Germinal center (tissue), 1 donor: ENCODE measurements around the gene RASAL1.

Experiments
- DNase-seq: peaks from one replicate; pipeline ENCODE4 v3.0.0; 2012; ENCODE audit warnings: mixed read lengths, low spot score

The RASAL1 gene

DNA sequence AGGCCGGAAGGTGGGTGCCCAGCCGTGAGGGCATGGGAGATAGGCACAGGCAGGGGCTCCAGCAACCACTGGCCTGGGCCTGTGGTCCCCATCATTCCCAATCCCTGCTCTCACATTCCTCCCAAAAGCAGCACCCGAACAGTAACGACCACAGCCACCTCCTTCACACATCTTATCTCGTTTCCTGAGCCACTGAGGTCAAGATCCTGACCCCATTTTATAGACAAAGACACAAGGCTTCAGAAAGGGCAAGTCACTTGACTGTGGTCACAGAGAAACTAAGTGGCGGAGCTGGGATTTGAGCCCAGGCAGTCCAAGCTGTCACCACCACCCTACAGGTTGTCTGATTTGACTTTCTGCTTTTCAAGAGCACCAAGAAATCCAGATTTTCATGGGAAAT lies 40.2 kb downstream of the RASAL1 start:
- no peak for DNase-seq

DNA sequence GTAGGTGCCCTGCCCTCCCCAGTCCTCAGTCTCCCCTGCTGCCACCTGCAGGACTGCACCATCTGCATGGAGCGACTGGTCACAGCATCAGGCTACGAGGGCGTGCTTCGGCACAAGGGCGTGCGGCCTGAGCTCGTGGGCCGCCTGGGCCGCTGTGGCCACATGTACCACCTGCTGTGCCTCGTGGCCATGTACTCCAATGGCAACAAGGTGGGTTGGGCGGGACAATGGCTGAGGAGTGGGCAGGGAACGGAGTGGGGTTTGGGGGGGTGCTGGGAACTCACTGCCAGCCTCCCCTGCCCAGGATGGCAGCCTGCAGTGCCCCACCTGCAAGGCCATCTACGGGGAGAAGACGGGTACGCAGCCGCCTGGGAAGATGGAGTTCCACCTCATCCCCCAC lies 40.8 kb downstream of the RASAL1 start:
- DNase-seq = no peak

DNA sequence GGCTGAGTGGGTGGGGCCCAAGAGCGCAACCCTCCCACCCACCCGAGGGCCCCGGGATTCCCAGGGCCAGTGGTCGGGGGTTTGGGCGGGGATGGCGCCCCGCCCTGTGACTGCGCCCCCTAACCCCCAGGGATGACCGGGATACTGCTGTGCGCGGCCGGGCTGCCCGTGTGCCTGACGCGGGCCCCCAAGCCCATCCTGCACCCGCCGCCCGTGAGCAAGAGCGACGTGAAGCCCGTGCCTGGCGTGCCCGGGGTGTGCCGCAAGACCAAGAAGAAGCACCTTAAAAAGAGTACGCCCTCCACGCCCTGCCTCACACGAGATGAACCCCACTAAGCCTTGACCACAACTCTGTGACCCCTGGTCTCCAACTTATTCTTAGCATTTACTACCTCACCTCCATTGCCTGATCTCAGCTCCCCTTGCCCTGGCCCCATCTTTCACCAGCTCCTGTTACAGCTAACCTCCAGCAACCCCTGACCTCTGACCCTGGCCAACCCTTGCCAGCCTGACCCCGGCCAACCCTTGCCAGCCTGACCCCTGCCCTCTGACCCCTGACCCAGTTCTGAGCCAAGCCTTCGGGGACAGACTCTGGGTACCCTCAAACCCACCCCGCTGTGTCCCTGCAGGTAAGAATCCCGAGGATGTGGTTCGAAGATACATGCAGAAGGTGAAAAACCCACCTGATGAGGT lies 42.0 kb downstream of the RASAL1 start:
- DNase-seq = no peak

DNA sequence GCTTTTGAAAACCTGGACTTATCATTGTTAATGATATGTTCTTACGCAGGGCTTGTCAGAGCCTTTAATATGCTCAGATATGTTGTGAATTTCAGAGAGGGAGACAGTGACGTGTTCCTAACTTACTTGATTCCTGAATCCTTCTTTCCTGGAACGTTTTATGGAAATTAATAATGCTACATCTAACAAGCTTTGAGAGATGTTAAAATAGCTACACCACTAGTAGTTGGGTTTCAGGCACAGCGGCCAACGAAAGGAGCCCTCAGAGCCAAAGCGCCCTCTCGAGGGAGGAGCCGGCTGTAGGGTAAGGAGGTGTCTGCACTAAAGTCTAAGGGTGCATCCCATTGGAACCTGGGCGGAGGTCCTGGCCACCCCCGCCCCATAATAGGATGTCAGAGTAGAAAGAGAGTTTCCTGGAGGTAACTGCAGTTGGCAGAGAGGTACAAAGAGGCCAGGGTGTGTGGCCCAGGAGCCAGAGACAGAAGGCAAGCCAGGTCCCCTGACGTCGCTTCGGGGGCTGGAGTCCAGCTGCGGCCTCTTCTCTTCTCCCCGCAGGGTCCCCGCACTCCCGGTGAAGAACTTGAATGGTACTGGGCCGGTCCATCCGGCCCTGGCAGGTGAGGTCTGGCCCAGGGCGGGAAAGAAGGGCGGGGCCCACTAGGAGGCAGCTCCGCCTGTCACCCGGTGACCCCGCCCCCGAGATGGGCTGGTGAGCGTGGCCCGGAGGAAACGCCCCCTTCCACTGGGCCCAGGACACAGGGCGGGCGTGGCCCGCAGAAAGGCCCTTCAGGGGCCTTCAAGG lies 42.8 kb downstream of the RASAL1 start:
- DNase-seq = peak; percentile 75

GRCh38 chr12:113091506-113091905 lies 44.1 kb downstream of the RASAL1 start:
- DNase-seq = no peak

DNA sequence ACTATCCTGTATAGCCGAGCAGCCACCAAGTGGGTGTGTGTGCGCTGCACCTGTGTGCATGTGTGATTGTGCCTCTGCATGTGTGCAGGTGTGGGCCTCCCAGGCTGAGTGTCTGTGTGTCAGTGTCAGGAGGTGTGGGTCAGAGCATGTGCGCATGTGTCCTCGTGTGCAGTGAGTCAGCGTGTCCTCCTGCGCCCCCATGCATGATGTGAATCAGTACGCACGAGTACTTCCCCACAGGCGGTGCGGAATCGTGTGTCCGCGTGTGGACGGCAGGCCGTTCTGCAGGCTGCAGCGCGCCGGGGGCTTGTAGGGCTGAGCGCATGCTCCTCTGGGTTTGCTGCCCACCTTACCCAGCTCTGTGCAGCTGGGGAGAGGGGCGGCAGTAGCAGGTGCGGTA lies 44.8 kb downstream of the RASAL1 start:
- no peak for DNase-seq

- no peak for DNase-seq
Measured at GRCh38 chr12:113089839-113090238, 45.7 kb downstream of the RASAL1 start.

- DNase-seq = no peak
Measured at GRCh38 chr12:113088971-113089756, 46.4 kb downstream of the RASAL1 start.

- DNase-seq = no peak
Measured at GRCh38 chr12:113088037-113088436, 47.5 kb downstream of the RASAL1 start.

- DNase-seq = peak; percentile 68
Measured at GRCh38 chr12:113087193-113087592, 48.4 kb downstream of the RASAL1 start.

DNA sequence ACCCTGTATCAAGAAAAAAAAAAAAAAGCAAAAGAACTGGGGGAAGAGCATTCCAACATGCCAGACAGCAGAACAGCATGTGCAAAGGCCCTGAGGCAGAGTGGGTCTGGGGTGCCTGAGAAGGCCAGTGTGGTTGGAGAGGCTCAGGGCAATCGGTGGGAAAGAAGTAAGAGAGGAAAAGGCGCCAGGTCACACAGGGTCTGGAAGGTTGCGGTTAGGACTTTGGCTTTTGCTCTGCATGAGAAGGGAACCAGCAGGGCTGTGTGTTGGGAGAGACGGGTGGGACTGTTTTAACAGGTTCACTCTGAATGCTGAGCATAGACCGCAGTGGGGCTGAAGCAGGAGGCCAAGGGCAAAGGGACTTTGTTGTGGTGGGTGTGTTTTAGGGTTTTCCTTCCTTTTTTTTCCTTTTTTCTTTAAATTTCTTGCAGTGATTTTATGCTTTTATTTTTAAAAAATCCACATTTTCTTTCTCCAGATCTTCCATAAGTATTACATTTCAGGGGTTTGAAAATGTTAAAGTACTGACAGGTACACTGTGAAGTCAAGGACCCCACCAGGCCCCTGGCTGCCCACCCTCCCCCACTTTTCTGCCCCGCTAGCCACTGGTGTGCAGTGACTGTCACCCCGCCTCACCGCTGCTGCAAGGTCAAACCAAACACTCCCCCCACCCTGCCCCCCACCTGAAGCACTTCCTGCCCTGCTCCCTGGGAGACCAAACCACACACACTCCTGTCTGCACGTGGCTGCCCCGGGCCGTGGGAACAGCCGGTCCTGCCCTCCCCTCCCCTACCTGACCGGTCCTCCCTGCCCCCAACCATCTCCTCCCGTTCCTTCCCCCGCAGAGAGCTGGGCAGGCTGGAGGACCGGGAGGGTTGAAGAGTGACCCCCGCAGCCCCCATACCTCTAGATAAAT lies 49.1 kb downstream of the RASAL1 start:
- peak; percentile 62 for DNase-seq

DNA sequence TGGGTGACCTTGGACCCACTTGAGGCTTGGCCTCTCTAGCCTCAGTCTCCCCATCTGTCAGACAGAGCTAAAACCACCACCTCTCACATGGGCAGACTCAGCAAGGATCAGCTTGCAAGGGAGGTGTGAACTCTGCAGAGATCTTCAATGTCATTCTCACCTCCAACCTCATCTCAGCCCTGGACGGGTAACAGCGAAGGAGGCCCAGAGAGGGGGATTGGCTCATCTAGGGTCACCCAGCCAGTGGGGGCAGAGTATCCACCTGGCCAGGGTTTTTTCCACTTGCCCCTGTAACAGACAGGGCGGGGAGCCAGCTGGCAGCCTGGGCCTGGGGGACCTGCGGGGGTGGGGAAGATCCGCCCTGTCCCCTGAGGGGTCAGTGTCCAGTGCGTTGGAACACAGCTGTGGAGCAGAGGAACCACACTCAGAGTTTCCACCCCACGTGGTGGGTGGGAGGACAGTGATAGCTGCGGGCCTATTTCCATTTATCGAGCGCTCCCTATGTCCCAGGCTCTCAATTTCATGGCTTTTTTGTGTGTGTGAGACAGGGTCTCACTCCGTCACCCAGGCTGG lies 51.6 kb downstream of the RASAL1 start:
- no peak for DNase-seq

- no peak for DNase-seq
Measured at GRCh38 chr12:113082486-113083148, 52.9 kb downstream of the RASAL1 start.

DNA sequence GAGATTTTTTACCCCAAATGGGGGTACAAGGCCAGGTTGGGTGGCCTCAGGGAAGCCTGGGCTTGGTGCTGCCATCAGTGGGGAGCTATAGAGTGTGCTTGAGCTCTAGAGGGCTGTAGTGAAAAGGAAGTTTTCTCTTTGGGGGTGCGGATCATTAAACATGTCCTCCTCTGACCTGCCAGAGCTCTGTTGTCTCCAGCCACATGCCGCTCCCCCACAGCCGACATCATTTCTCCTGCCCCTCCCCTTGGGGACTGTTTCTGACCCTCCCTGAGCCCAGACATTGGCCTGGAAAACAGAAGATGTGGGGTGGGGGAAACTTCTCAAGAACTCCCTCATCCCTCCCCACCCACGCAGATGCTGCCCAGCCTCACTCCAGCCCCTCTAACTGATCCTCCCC lies 53.7 kb downstream of the RASAL1 start:
- no peak for DNase-seq

DNA sequence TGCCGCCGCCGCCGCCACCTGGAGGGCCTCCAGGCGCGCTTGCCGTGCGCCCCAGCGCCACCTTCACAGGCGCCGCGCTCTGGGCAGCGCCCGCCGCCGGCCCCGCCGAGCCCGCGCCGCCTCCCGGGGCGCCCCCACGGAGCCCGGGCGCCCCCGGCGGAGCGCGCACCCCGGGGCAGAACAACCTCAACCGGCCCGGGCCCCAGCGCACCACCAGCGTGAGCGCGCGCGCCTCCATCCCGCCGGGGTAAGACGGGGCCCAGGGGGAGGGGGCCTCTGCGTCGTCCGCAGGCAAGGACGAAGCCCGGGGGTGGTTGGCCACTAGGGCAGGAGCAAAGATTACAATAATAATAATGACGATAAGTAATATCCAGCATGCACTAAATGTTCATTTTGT lies 57.7 kb downstream of the RASAL1 start:
- DNase-seq = no peak

GRCh38 chr12:113077057-113077858 lies 58.3 kb downstream of the RASAL1 start:
- DNase-seq = no peak

- peak; percentile 88 for DNase-seq
Measured at GRCh38 chr12:113075137-113075683, 60.4 kb downstream of the RASAL1 start.

DNA sequence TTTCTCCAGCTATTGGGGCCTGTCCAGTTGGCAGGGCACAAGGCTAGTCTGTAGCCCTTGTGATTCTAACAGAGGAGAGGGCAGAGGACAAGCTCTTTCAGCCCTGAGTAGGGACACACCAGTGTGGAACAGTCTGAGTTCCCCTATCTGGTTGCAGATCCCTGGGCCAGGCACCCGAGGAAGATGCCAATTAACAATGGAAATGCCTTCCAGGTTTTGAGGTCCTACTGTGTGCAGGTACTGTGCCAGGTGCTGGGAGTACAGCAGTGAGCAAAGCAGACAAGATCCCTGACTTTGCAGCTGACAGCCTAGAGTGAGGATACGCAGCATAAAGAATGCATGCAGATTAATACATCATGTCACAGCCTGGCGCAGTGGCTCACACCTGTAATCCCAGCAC lies 62.0 kb downstream of the RASAL1 start:
- no peak for DNase-seq

DNA sequence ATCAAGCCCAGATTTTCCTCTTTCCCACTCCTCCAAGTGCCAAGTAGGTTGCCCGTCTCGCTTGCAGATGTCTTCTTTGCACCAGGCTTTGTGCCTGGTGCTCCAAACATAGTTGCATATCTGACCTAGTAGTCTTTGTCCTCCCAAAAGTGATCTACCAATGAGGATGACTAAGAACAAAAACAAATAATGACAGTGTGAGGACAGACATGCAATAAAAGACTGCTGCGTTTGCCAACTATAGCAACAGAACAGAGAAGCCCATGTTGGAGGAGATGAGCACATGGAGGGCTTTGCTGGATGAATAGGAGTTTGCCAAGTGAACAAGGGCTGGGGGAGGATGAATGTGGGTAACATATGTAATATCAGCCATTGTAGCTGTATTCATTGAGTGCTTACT lies 63.4 kb downstream of the RASAL1 start:
- no peak for DNase-seq
